ENCODE data around the gene ATG10.
"Not testable (repeated sequence)": the region's sequence is repeated elsewhere in the genome, so short reads cannot be mapped to it uniquely, and the experiment has no call there.

ATG10 gene

DNA sequence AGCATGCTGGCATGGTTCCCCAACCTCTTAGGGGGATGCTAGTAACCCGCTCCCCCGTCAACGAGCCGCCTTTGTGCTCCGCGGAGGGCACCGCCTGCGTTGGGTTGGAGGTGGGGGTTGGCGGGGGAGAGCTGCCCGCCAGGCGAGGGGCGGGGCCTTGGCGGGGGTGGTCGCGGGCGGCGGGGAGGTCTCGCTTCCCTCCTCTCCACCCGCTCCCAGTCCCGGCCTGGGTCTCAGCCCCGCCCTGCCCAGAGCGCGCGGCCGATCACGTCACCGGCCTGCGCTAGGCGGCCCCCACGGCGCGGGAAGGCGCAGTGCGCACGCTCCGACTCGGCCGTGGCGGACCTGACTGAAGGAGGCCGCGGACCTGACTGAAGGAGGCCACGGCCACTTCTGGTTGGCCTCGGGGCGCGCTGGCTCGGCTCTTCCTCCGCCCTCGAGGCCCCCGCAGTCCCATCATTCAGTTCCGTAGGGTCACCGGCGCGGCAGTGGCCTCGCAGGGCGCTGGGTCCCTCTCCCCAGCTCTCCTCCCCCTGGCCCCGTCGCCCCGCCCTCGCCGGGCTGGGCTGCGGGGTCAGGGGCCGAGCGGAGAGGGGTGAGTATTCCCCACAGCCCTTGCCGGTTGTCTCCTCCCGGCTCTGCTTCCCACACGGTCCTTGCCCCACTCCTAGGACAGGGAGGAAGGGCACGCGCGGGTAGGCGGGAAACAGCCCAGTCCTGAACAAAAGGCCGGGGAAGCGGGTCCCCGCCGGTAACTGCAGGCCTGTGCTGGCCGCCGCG, at the start of gene ATG10:
TSS of gene ATG10 (plus strand) at position 312 of the 780 bp plus-strand sequence. CDS start 15,548 bp downstream, outside the sequence.
- H3K4me1 Mint-ChIP-seq = peaks cover 9% of the 10 kb centered on the region
- H3K36me3 Mint-ChIP-seq = no peaks in the 10 kb centered on the region
- H3K27ac Mint-ChIP-seq = peak within 1 kb of the TSS; percentile 99
- no peaks in the 10 kb centered on the region for H3K9me3 Mint-ChIP-seq
- peak within 1 kb of the TSS; percentile 92 for H3K4me3 Mint-ChIP-seq
- ATAC-seq (ENCODE audit: low read depth) (peak; percentile 91), DNase-seq (ENCODE audit: low spot score in 2 of 2) (peak; percentile 84 to 87)
- no peaks in the 10 kb centered on the region for H3K27me3 Mint-ChIP-seq

GRCh38 chr5:81922854-81923279, 49.0 kb upstream of the ATG10 start:
- DNase-seq (ENCODE audit: low spot score in 2 of 2) = no peak
- ATAC-seq (ENCODE audit: low read depth) = no peak
- H3K27ac Mint-ChIP-seq = no peak overlapping the region
- peaks cover 2% of the 10 kb centered on the region for H3K4me1 Mint-ChIP-seq
- H3K36me3 Mint-ChIP-seq = peaks cover 2% of the 10 kb centered on the region
- H3K9me3 Mint-ChIP-seq = peaks cover 2% of the 10 kb centered on the region
- H3K27me3 Mint-ChIP-seq = peaks cover 10% of the 10 kb centered on the region
- H3K4me3 Mint-ChIP-seq = no peak overlapping the region

DNA sequence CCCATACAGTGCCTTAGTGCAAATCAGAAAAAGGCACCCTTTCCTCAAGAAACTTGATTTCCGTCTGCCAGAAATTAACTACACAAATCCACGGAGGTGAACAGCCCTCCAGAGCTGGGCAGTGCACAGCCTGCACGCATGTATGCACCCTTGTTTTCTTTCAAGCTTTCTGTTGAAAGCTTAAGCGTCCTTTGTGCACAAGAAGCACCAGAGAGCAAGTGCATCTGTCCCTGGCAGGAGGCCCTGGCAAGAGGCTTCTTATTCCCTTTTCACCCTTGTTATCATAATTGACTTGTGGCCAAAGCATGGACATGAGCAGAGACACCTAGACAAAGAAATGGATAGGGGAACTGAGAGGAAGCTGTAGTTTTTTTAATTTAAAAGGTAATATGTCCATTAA, 47.4 kb upstream of the ATG10 start:
- no peak overlapping the region for H3K27ac Mint-ChIP-seq
- H3K9me3 Mint-ChIP-seq = peaks cover 2% of the 10 kb centered on the region
- DNase-seq (ENCODE audit: low spot score in 2 of 2) (no peak), ATAC-seq (ENCODE audit: low read depth) (no peak)
- peaks cover 3% of the 10 kb centered on the region for H3K36me3 Mint-ChIP-seq
- peaks cover 2% of the 10 kb centered on the region for H3K4me1 Mint-ChIP-seq
- H3K4me3 Mint-ChIP-seq = no peak overlapping the region
- H3K27me3 Mint-ChIP-seq = peaks cover 10% of the 10 kb centered on the region

DNA sequence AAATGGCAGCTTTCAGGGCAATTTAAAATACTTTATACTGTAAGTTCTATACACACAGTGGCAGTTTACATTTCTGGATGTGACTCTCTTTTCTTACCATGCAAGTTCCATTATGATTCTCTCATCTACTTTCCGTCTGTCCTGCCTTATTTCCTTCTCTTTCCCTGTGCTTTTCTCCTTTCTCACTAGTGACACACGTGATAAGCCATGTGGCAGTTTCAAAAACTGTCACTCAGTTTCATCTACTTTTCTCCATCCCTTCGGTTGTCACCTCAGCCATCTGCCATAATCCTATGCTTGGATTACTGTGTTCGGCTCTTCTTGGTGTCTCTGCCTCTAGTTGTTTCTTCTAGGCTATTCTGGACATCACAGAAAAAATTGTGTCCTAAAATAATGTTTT, 46.8 kb upstream of the ATG10 start:
- Mint-ChIP-seq H3K27ac (no peak overlapping the region), H3K4me1 (peaks cover 2% of the 10 kb centered on the region), H3K9me3 (peaks cover 2% of the 10 kb centered on the region), H3K4me3 (no peak overlapping the region), H3K27me3 (peaks cover 10% of the 10 kb centered on the region), H3K36me3 (peaks cover 3% of the 10 kb centered on the region)
- DNase-seq (ENCODE audit: low spot score in 2 of 2) (no peak), ATAC-seq (ENCODE audit: low read depth) (no peak)

DNA sequence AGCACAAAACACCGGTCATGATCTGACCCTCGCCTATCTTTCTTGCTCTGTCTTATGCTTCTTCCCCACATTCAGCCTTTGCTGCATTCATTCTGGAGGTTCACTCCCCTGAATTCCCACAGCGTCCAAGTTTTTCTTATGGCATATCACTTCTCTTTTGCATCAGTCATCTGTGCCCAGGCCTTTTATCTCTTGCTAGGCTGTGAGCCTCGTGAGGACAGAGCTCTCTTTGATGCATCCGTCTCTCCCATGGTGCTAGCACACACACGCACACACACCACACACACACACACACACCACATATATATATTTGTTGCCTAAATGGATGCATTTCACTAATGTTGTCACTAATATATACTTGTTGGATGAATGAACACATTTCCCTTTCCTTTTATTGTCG, 45.8 kb upstream of the ATG10 start:
- no peak overlapping the region for H3K4me3 Mint-ChIP-seq
- peaks cover 2% of the 10 kb centered on the region for H3K4me1 Mint-ChIP-seq
- peaks cover 3% of the 10 kb centered on the region for H3K36me3 Mint-ChIP-seq
- H3K27ac Mint-ChIP-seq = no peak overlapping the region
- DNase-seq (ENCODE audit: low spot score in 2 of 2) = no peak
- H3K9me3 Mint-ChIP-seq = peaks cover 2% of the 10 kb centered on the region
- ATAC-seq (ENCODE audit: low read depth) = no peak
- H3K27me3 Mint-ChIP-seq = peaks cover 10% of the 10 kb centered on the region

- no peak for DNase-seq (ENCODE audit: low spot score in 2 of 2)
- peaks cover 3% of the 10 kb centered on the region for H3K9me3 Mint-ChIP-seq
Measured at GRCh38 chr5:81936066-81936465, 35.8 kb upstream of the ATG10 start.

GRCh38 chr5:81936750-81937149, 35.1 kb upstream of the ATG10 start:
- peaks cover 4% of the 10 kb centered on the region for H3K36me3 Mint-ChIP-seq
- H3K27ac Mint-ChIP-seq = no peak overlapping the region
- no peak overlapping the region for H3K4me3 Mint-ChIP-seq
- no peak for DNase-seq (ENCODE audit: low spot score in 2 of 2)
- no peaks in the 10 kb centered on the region for H3K4me1 Mint-ChIP-seq
- H3K27me3 Mint-ChIP-seq = peaks cover 11% of the 10 kb centered on the region
- H3K9me3 Mint-ChIP-seq = peaks cover 4% of the 10 kb centered on the region
- no peak for ATAC-seq (ENCODE audit: low read depth)

More at GRCh38 chr5:81936066-81936465, 35.8 kb upstream of the ATG10 start:
- Mint-ChIP-seq H3K36me3 (peaks cover 3% of the 10 kb centered on the region), H3K4me3 (no peak overlapping the region), H3K27me3 (peaks cover 10% of the 10 kb centered on the region), H3K27ac (no peak overlapping the region), H3K4me1 (no peaks in the 10 kb centered on the region)
- ATAC-seq (ENCODE audit: low read depth) = no peak

GRCh38 chr5:81942746-81943145, 29.1 kb upstream of the ATG10 start:
- Mint-ChIP-seq H3K9me3 (peaks cover 10% of the 10 kb centered on the region), H3K27ac (no peak overlapping the region), H3K36me3 (peaks cover 6% of the 10 kb centered on the region), H3K4me1 (no peaks in the 10 kb centered on the region), H3K27me3 (peaks cover 7% of the 10 kb centered on the region), H3K4me3 (no peak overlapping the region)
- ATAC-seq (ENCODE audit: low read depth) = no peak
- DNase-seq (ENCODE audit: low spot score in 2 of 2) = no peak

- Mint-ChIP-seq H3K27ac (no peak overlapping the region), H3K36me3 (no peaks in the 10 kb centered on the region), H3K27me3 (no peaks in the 10 kb centered on the region), H3K4me3 (no peak overlapping the region), H3K4me1 (no peaks in the 10 kb centered on the region), H3K9me3 (no peaks in the 10 kb centered on the region)
- ATAC-seq (ENCODE audit: low read depth) (no peak), DNase-seq (ENCODE audit: low spot score in 2 of 2) (no peak)
Measured at GRCh38 chr5:81948349-81948748, 23.5 kb upstream of the ATG10 start.

GRCh38 chr5:81949462-81949861, 22.4 kb upstream of the ATG10 start:
- H3K36me3 Mint-ChIP-seq = no peaks in the 10 kb centered on the region
- no peaks in the 10 kb centered on the region for H3K9me3 Mint-ChIP-seq
- DNase-seq (ENCODE audit: low spot score in 2 of 2) = no peak

GRCh38 chr5:81950996-81951395, 20.8 kb upstream of the ATG10 start:
- no peak overlapping the region for H3K27ac Mint-ChIP-seq
- no peaks in the 10 kb centered on the region for H3K4me1 Mint-ChIP-seq
- DNase-seq (ENCODE audit: low spot score in 2 of 2) (no peak), ATAC-seq (ENCODE audit: low read depth) (no peak)
- H3K27me3 Mint-ChIP-seq = no peaks in the 10 kb centered on the region
- no peaks in the 10 kb centered on the region for H3K36me3 Mint-ChIP-seq
- no peaks in the 10 kb centered on the region for H3K9me3 Mint-ChIP-seq
- no peak overlapping the region for H3K4me3 Mint-ChIP-seq

More at GRCh38 chr5:81949462-81949861, 22.4 kb upstream of the ATG10 start:
- no peaks in the 10 kb centered on the region for H3K27me3 Mint-ChIP-seq
- H3K4me3 Mint-ChIP-seq = no peak overlapping the region
- ATAC-seq (ENCODE audit: low read depth) = no peak
- H3K4me1 Mint-ChIP-seq = no peaks in the 10 kb centered on the region
- no peak overlapping the region for H3K27ac Mint-ChIP-seq

GRCh38 chr5:81954796-81955195, 17.0 kb upstream of the ATG10 start:
- ATAC-seq (ENCODE audit: low read depth); H3K9me3 Mint-ChIP-seq; H3K36me3 Mint-ChIP-seq; DNase-seq (ENCODE audit: low spot score in 2 of 2); H3K4me3 Mint-ChIP-seq; H3K4me1 Mint-ChIP-seq; H3K27ac Mint-ChIP-seq; H3K27me3 Mint-ChIP-seq: not testable (repeated sequence)

DNA sequence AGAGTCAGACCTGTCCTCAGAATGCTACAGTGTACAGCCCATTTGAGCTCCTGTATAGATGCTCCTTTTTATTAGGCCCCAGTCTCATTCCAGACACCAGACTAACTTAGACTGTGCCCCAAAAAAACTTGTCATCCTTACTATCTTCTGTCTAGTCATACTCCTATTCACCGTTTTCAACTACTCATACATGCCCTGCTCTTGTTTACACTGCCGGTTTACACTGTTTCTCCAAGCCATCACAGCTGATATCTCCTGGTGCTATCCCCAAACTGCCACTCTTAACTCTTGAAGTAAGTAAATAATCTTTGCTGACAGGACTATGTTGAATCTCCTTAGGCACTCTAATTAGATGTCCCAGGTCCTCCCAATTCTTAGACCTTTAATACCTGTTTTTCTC, 13.7 kb upstream of the ATG10 start:
- H3K4me3 Mint-ChIP-seq; H3K36me3 Mint-ChIP-seq; DNase-seq (ENCODE audit: low spot score in 2 of 2); H3K9me3 Mint-ChIP-seq; H3K27me3 Mint-ChIP-seq; ATAC-seq (ENCODE audit: low read depth); H3K27ac Mint-ChIP-seq; H3K4me1 Mint-ChIP-seq: not testable (repeated sequence)

DNA sequence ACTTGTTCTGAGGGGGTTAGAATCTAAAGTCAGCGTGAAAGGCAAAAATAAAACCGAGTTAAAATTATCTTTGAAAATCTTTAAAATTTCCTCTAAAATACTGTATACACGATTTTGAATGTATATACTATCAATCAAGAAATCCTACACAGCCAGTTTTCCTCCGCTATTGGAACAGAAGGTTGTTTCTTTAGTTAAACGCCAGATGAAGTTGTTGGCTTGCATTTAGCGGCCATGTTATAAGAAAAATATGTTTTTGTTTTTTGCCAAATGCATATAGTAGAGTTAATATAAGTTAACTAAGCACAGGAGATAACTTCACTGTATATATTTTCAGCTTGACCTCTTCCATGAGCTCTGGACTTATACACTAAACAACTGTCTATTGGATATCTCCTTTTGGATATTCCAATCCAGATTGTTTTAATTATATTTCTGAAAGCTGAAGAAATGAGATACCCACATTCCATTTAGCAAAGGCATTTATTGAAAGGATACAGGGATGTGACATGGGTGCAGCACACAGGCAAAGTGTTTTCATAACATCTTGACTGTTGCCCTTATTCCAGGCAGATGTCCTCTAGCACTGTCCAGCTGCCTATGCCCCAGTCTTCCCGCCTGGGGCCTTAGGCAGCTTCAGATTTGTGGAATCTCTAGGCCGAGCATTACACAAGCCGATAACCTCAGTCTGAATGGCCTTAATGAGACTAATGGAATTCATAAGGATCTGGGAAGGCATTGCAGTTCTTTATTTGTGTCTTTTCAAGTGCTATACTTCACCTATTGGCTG, 10.0 kb upstream of the ATG10 start:
- H3K4me1 Mint-ChIP-seq = no peaks in the 10 kb centered on the region
- H3K9me3 Mint-ChIP-seq = no peaks in the 10 kb centered on the region
- ATAC-seq (ENCODE audit: low read depth) (no peak), DNase-seq (ENCODE audit: low spot score in 2 of 2) (no peak)
- H3K27ac Mint-ChIP-seq = no peak overlapping the region
- H3K4me3 Mint-ChIP-seq = no peak overlapping the region
- no peaks in the 10 kb centered on the region for H3K36me3 Mint-ChIP-seq
- H3K27me3 Mint-ChIP-seq = peaks cover 4% of the 10 kb centered on the region

All from memory B cell (primary cell).